Immature natural killer cell (primary cell): Measurements from ENCODE around the gene DHRS7C. TPM values are rescaled to one million over a fixed set of nuclear protein-coding genes. Genes with fewer than 3 reads are reported as not detected.

Experiments used
- DNase-seq, 3 donors: peaks; one replicate each; pipeline ENCODE4 v3.0.0; 2022; ENCODE audit warnings: mixed read lengths in 1 of 3
- H3K27ac Mint-ChIP-seq, 6 donors: one replicate each; pipeline ENCODE4 v1.8.0; 2020; ENCODE audit warnings: mixed read lengths in 6 of 6, mild to moderate bottlenecking in 5 of 6, inconsistent platforms in 4 of 6, moderate library complexity in 3 of 6
- H3K27me3 Mint-ChIP-seq, 3 donors: one replicate each; pipeline ENCODE4 v1.8.0; 2020 to 2021; ENCODE audit warnings: low read depth in 3 of 3, mild to moderate bottlenecking in 3 of 3, mixed read lengths in 3 of 3, moderate library complexity in 3 of 3, inconsistent platforms in 1 of 3
- H3K36me3 Mint-ChIP-seq, 3 donors: one replicate each; pipeline ENCODE4 v1.8.0; 2020; ENCODE audit warnings: mixed read lengths in 3 of 3, inconsistent platforms in 2 of 3, mild to moderate bottlenecking in 2 of 3
- H3K4me1 Mint-ChIP-seq, 2 donors: one replicate each; pipeline ENCODE4 v1.8.0; 2020; ENCODE audit warnings: inconsistent platforms in 2 of 2, mild to moderate bottlenecking in 2 of 2, mixed read lengths in 2 of 2, moderate library complexity in 1 of 2
- H3K4me3 Mint-ChIP-seq, 5 donors: one replicate each; pipeline ENCODE4 v1.8.0; 2020; ENCODE audit warnings: mild to moderate bottlenecking in 5 of 5, mixed read lengths in 5 of 5, inconsistent platforms in 3 of 5, moderate library complexity in 3 of 5
- H3K9me3 Mint-ChIP-seq, 6 donors: one replicate each; pipeline ENCODE4 v1.8.0; 2020; ENCODE audit warnings: mild to moderate bottlenecking in 6 of 6, mixed read lengths in 6 of 6, inconsistent platforms in 4 of 6, moderate library complexity in 3 of 6
- polyA plus RNA-seq, 3 donors: library from polyadenylated mRNA; unstranded; fragments of 300-500 nt; fragmentation: Illumina TruSeq; gene quantifications; one replicate each; pipeline ENCODE4 v1.2.3, GENCODE V29; 2021

The DHRS7C gene
- polyA plus RNA-seq, 3 donors from 2014 or later: not detected

DNA sequence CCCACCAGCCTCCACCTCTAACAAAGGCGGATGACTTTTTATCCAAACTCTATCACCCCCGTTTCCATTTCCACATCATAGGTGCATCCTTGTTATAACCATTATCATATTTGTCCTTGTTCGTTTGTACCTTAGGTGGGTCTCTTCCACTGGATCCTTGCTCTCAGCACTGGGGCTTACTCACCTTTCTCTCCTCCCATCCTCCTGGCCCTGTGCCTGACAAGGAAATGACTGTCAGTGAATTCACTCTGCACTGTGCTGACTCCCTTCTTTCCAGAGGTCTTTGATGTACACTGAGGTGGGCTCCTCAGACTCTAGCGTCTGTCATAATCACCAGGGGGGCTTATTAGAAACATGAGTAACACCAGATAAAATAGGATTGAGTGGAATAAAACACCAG lies 27.4 kb upstream of the DHRS7C start:
- Mint-ChIP-seq H3K36me3 (peaks cover 0 to 3% (median 0%) of the 10 kb centered on the region in 3 donors), H3K27me3 (peaks cover 9 to 13% (median 11%) of the 10 kb centered on the region in 3 donors), H3K27ac (no peak overlapping the region), H3K9me3 (no peaks in the 10 kb centered on the region), H3K4me1 (no peaks in the 10 kb centered on the region), H3K4me3 (no peak overlapping the region)
- DNase-seq: no peak

- no peaks in the 10 kb centered on the region for H3K4me1 Mint-ChIP-seq
- peaks cover 5 to 13% (median 6%) of the 10 kb centered on the region in 3 donors for H3K27me3 Mint-ChIP-seq
- H3K27ac Mint-ChIP-seq: no peak overlapping the region
- H3K9me3 Mint-ChIP-seq: no peaks in the 10 kb centered on the region
- no peak overlapping the region for H3K4me3 Mint-ChIP-seq
- H3K36me3 Mint-ChIP-seq: no peaks in the 10 kb centered on the region
- DNase-seq: no peak
Measured at GRCh38 chr17:9817086-9817485, 25.7 kb upstream of the DHRS7C start.

DNA sequence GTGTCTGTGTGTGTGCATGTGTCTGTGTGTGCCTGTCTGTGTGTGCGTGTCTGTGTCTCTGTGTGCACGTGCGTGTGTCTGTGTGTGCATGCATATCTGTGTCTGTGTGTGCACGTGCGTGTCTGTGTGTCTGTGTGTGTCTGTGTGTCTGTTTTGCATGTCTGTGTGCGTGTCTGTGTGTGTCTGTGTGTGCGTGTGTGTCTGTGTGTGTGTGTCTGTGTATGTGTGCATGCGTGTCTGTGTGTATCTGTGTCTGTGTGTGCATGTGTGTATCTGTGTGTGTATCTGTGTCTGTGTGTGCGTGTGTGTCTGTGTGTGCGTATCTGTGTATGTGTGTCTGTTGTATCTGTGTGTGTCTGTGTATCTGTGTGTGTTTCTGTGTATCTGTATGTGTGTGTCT lies 25.1 kb upstream of the DHRS7C start:
- Mint-ChIP-seq H3K36me3 (no peaks in the 10 kb centered on the region), H3K27ac (no peak overlapping the region), H3K4me3 (no peak overlapping the region), H3K4me1 (no peaks in the 10 kb centered on the region), H3K9me3 (no peaks in the 10 kb centered on the region), H3K27me3 (peaks cover 5 to 13% (median 5%) of the 10 kb centered on the region in 3 donors)
- no peak for DNase-seq

DNA sequence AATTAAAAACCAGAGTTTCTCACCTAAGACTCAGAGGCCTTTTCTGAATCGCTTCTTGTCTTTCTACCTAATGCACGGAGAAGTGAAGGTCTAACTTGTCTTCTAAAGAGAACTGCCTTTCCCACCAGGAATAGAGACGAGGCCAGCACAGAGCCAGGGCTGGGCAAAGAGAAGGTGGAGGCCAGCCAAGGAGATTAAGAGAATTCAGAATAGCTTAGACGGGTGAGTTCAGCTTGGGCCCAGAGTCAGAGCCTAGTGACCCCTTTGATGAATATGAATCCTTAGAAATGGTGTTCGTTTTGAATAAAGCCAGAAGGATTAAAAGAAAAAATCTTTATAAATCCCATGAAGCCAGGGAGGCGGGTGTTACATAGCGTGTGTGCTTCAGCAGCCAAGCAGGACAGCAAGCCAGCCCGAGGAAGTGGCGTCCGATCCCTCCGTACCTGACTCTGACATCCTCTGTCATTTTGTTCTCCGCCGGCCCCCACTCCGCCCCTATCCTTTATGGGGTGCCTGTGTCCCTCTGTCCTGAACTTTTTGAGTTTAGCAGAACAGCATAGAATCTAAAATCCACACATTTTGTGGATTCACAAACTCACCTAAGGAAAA lies 23.0 kb upstream of the DHRS7C start:
- Mint-ChIP-seq H3K4me3 (no peak overlapping the region), H3K9me3 (no peaks in the 10 kb centered on the region), H3K4me1 (no peaks in the 10 kb centered on the region), H3K36me3 (no peaks in the 10 kb centered on the region), H3K27ac (no peak overlapping the region), H3K27me3 (peaks cover 4 to 9% (median 5%) of the 10 kb centered on the region in 3 donors)
- DNase-seq: no peak

DNA sequence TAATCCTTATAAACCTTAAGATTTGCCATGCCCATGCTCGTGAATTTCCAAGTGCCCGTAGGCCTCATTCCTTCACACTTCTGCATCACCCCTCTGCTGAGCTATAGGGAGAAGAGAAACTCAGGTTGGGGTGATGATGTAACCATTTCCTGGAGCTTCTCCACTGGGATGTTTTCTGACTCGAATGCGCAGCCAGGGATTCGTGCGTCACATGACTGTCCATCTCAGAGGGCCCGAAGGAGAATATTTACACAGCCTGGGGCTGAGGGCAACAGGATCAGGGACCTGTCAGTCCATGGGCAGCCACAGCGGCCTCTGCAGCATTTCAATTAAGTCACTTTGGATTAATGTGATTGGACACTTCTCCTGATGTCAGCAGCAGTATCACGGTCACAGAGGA lies 21.8 kb upstream of the DHRS7C start:
- no peaks in the 10 kb centered on the region for H3K36me3 Mint-ChIP-seq
- no peaks in the 10 kb centered on the region for H3K4me1 Mint-ChIP-seq
- DNase-seq: no peak
- H3K27me3 Mint-ChIP-seq: peaks cover 5 to 7% (median 5%) of the 10 kb centered on the region in 3 donors
- H3K27ac Mint-ChIP-seq: no peak overlapping the region
- no peak overlapping the region for H3K4me3 Mint-ChIP-seq
- no peaks in the 10 kb centered on the region for H3K9me3 Mint-ChIP-seq

DNA sequence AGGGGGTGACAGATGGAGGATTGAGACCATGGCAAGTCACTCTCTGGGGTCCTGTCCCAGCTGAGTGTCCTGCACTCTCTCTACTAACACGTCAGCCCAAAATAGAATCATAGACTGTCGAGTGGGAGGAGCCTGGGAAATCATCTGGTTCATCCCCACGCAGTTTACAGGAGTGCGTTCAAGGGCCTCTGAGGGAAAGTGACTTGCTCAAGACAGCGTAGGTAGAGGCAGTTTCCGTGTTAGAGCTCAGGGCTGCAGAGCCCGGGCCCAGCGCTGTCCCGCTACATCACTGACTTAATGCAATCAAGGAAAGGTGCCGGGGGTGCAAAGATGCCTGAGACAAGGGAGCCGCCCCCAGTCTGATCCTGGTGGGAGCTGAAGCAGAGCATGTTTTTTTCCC lies 20.1 kb upstream of the DHRS7C start:
- no peak overlapping the region for H3K27ac Mint-ChIP-seq
- H3K4me3 Mint-ChIP-seq: no peak overlapping the region
- peaks cover 2 to 7% (median 5%) of the 10 kb centered on the region in 3 donors for H3K27me3 Mint-ChIP-seq
- DNase-seq: no peak
- no peaks in the 10 kb centered on the region for H3K36me3 Mint-ChIP-seq
- no peaks in the 10 kb centered on the region for H3K9me3 Mint-ChIP-seq
- no peaks in the 10 kb centered on the region for H3K4me1 Mint-ChIP-seq

DNA sequence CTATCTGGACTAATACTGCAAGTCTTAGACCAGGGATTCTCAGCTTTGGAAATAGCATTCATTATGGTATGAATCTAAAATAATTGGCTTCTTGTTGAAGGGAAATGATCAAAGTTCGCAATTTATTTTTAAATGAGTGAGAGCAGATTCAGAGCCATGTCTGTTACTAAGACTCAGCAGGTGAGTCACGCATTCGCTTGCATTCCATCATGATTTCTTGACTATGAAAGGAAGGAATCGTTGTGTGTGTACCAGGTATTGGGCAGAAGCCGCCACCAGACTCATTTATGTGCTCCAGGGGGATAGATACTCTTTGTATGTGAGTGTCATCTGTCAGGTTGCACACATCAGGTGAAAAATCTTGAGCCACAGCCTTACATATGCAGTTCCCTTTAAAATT lies 19.7 kb upstream of the DHRS7C start:
- H3K9me3 Mint-ChIP-seq: no peaks in the 10 kb centered on the region
- no peak overlapping the region for H3K4me3 Mint-ChIP-seq
- no peaks in the 10 kb centered on the region for H3K4me1 Mint-ChIP-seq
- H3K36me3 Mint-ChIP-seq: no peaks in the 10 kb centered on the region
- H3K27ac Mint-ChIP-seq: no peak overlapping the region
- DNase-seq: no peak
- peaks cover 2 to 6% (median 3%) of the 10 kb centered on the region in 3 donors for H3K27me3 Mint-ChIP-seq

GRCh38 chr17:9810100-9810949 lies 18.9 kb upstream of the DHRS7C start:
- Mint-ChIP-seq H3K4me3 (no peak overlapping the region), H3K9me3 (no peaks in the 10 kb centered on the region), H3K4me1 (no peaks in the 10 kb centered on the region), H3K27me3 (peaks cover 2 to 7% (median 5%) of the 10 kb centered on the region in 3 donors), H3K27ac (no peak overlapping the region), H3K36me3 (no peaks in the 10 kb centered on the region)
- no peak for DNase-seq

DNA sequence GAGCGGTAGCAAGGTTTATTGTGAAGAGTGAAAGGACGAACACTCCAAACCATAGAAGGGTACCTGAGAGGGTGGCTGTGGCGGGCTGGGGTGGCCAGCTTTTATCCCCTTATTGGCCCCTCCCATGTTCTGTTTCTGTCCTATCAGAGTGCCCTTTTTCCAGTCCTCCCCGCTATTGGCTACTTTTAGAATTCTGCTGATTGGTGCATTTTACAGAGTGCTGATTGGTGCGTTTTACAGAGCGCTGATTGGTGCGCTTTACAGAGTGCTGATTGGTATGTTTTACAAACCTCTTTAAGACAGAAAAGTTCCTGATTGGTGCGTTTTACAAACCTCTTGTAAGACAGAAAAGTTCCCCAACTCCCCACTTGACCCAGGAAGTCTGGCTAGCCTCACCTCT lies 18.0 kb upstream of the DHRS7C start:
- Mint-ChIP-seq H3K4me3 (no peak overlapping the region), H3K36me3 (no peaks in the 10 kb centered on the region), H3K27me3 (peaks cover under 1 to 9% (median 5%) of the 10 kb centered on the region in 3 donors), H3K4me1 (no peaks in the 10 kb centered on the region), H3K27ac (no peak overlapping the region), H3K9me3 (no peaks in the 10 kb centered on the region)
- no peak for DNase-seq

DNA sequence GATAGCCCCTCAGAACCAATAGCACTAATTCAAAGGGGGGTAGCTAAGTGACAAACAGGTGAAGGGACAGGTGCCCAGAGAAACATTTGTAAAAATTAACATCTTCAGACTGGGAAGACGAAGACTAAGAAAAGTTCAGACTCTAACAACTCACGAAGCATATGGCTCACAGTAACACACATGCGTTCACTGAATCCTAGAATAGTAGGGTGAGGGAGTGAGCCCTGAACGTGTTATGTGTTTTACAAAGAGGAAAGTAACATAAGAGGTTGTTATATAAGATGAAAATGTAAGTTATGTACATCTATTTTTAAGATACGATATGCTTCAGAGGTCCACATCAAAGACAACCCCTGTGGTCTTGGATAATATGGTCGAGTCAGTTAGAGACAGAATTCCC lies 15.3 kb upstream of the DHRS7C start:
- DNase-seq: no peak
- peaks cover 2 to 9% (median 5%) of the 10 kb centered on the region in 3 donors for H3K27me3 Mint-ChIP-seq
- H3K4me1 Mint-ChIP-seq: no peaks in the 10 kb centered on the region
- H3K27ac Mint-ChIP-seq: no peak overlapping the region
- H3K9me3 Mint-ChIP-seq: no peaks in the 10 kb centered on the region
- no peaks in the 10 kb centered on the region for H3K36me3 Mint-ChIP-seq
- H3K4me3 Mint-ChIP-seq: no peak overlapping the region

DNA sequence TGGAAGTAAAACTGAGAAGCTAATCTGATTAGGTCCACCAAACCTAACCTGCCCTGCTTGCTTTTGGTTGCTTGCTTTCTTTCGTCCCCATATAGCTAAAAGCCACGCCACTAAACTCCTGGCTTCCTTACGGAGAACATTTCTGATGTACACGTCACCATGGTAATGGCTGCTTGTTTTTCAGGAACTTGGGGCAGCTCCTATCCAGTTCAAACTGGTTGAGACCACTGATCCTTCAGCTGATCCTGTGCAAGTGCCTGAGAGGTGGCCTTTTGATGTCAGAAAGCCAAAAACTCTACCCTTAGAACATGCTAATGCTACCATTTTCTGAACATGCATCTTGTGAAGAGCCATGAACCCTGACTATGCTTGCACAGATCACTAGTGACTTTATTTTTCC lies 14.4 kb upstream of the DHRS7C start:
- Mint-ChIP-seq H3K27ac (no peak overlapping the region), H3K36me3 (no peaks in the 10 kb centered on the region), H3K27me3 (peaks cover 2 to 11% (median 3%) of the 10 kb centered on the region in 3 donors), H3K9me3 (no peaks in the 10 kb centered on the region), H3K4me3 (no peak overlapping the region), H3K4me1 (no peaks in the 10 kb centered on the region)
- DNase-seq: no peak

GRCh38 chr17:9802697-9803096 lies 11.3 kb upstream of the DHRS7C start:
- H3K4me1 Mint-ChIP-seq: no peaks in the 10 kb centered on the region
- H3K9me3 Mint-ChIP-seq: no peaks in the 10 kb centered on the region
- H3K36me3 Mint-ChIP-seq: no peaks in the 10 kb centered on the region
- DNase-seq: no peak
- H3K4me3 Mint-ChIP-seq: no peak overlapping the region
- H3K27ac Mint-ChIP-seq: no peak overlapping the region
- peaks cover 3 to 16% (median 6%) of the 10 kb centered on the region in 3 donors for H3K27me3 Mint-ChIP-seq

GRCh38 chr17:9802294-9802693 lies 10.9 kb upstream of the DHRS7C start:
- H3K27ac Mint-ChIP-seq: no peak overlapping the region
- no peak for DNase-seq

GRCh38 chr17:9801505-9801904 lies 10.1 kb upstream of the DHRS7C start:
- DNase-seq: no peak
- Mint-ChIP-seq H3K27me3 (peaks cover 3 to 16% (median 6%) of the 10 kb centered on the region in 3 donors), H3K36me3 (no peaks in the 10 kb centered on the region), H3K4me3 (no peak overlapping the region), H3K4me1 (no peaks in the 10 kb centered on the region), H3K9me3 (no peaks in the 10 kb centered on the region), H3K27ac (no peak overlapping the region)

More at GRCh38 chr17:9802294-9802693, 10.9 kb upstream of the DHRS7C start:
- Mint-ChIP-seq H3K9me3 (no peaks in the 10 kb centered on the region), H3K27me3 (peaks cover 3 to 16% (median 6%) of the 10 kb centered on the region in 3 donors), H3K36me3 (no peaks in the 10 kb centered on the region), H3K4me1 (no peaks in the 10 kb centered on the region), H3K4me3 (no peak overlapping the region)
